GM18868 (cell line): ENCODE results near the gene NCK2.

Source experiments
- ATAC-seq: cut with Tn5 transposase; IDR thresholded peaks from one replicate; pipeline ENCODE4 v1.9.1; 2021; ENCODE audit warnings: mild to moderate bottlenecking, moderate library complexity; ENCODE audit not compliant: unreplicated experiment

The NCK2 gene

GRCh38 chr2:105734762-105735538 lies 9.8 kb upstream of the NCK2 start:
- ATAC-seq, result no peak

GRCh38 chr2:105736145-105736544 lies 8.6 kb upstream of the NCK2 start:
- ATAC-seq, result no peak

- no peak for ATAC-seq
Observed at GRCh38 chr2:105737980-105738657, 6.6 kb upstream of the NCK2 start.

- ATAC-seq, result no peak
Observed at GRCh38 chr2:105738658-105739241, 6.0 kb upstream of the NCK2 start.

- ATAC-seq, result no peak
Observed at GRCh38 chr2:105739426-105739825, 5.3 kb upstream of the NCK2 start.

- ATAC-seq, result no peak
Observed at GRCh38 chr2:105739944-105740530, 4.7 kb upstream of the NCK2 start.

GRCh38 chr2:105741174-105741573 lies 3.5 kb upstream of the NCK2 start:
- ATAC-seq, result no peak

GRCh38 chr2:105741617-105742016 lies 3.1 kb upstream of the NCK2 start:
- ATAC-seq, result no peak

- ATAC-seq, result peak; percentile 81
Observed at GRCh38 chr2:105744091-105744908, 412 bp upstream of the NCK2 start.

- peak; percentile 46 for ATAC-seq
Observed at GRCh38 chr2:105746177-105747080, 1.7 kb downstream of the NCK2 start.

GRCh38 chr2:105747254-105747894 lies 2.7 kb downstream of the NCK2 start:
- ATAC-seq, result no peak

GRCh38 chr2:105747991-105748390 lies 3.3 kb downstream of the NCK2 start:
- ATAC-seq, result no peak

GRCh38 chr2:105748566-105748965 lies 3.9 kb downstream of the NCK2 start:
- no peak for ATAC-seq

- no peak for ATAC-seq
Observed at GRCh38 chr2:105749583-105750400, 5.1 kb downstream of the NCK2 start.

- ATAC-seq, result no peak
Observed at GRCh38 chr2:105750735-105751134, 6.0 kb downstream of the NCK2 start.

- no peak for ATAC-seq
Observed at GRCh38 chr2:105751272-105751671, 6.6 kb downstream of the NCK2 start.

- no peak for ATAC-seq
Observed at GRCh38 chr2:105752691-105753358, 8.1 kb downstream of the NCK2 start.

GRCh38 chr2:105753380-105753779 lies 8.7 kb downstream of the NCK2 start:
- no peak for ATAC-seq
